Measurements from ENCODE around the gene CHRNA3.

DNA sequence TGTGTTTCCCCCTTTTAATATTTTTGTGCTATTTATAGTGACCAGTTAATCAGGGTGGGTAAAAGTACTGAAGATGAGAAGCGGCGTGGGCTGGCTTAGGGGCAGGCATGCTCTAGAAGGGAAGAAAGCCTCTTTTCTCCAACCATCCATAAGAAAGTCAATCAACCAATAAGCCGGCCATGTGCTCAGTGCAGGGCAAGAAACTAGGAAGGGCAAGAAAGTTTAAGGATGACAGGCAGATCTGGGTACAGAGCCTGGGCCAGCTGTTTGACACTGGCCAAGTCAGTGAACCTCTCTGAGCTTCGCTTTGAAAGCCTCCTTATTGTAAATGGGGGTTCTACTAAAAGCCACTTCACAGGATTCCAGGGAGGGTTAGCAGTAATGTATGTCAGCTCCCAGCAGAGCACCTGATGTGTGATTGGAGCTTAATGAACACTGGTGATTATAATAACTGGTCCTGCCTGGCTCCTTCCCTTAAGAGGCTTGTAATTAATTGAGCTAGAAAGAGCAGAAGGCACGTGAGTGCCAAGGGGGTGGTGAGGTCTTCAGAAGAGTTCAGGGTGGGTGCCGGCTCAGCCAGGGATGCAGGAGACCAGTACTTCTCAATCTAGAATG lies 5.7 kb upstream of the CHRNA3 start:
- TF ChIP-seq, protein P1, sequence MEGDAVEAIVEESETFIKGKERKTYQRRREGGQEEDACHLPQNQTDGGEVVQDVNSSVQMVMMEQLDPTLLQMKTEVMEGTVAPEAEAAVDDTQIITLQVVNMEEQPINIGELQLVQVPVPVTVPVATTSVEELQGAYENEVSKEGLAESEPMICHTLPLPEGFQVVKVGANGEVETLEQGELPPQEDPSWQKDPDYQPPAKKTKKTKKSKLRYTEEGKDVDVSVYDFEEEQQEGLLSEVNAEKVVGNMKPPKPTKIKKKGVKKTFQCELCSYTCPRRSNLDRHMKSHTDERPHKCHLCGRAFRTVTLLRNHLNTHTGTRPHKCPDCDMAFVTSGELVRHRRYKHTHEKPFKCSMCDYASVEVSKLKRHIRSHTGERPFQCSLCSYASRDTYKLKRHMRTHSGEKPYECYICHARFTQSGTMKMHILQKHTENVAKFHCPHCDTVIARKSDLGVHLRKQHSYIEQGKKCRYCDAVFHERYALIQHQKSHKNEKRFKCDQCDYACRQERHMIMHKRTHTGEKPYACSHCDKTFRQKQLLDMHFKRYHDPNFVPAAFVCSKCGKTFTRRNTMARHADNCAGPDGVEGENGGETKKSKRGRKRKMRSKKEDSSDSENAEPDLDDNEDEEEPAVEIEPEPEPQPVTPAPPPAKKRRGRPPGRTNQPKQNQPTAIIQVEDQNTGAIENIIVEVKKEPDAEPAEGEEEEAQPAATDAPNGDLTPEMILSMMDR (IDR thresholded peaks at IDR 0.05; ENCODE audit: insufficient read depth, low read length, poor library complexity, severe bottlenecking), result no peak
- no peak for TF ChIP-seq EZH2phosphoT487 (conservative IDR thresholded peaks at IDR 0.05; ENCODE audit: low read length)
